GM12878 (cell line): ENCODE data around the gene ADAM19. TPM values are rescaled to one million over a fixed set of nuclear protein-coding genes. Genes with fewer than 3 reads are reported as not detected.

ENCODE experiments used
- ATAC-seq: fragments of 200-7000 bp; cut with Tn5 transposase; 3 replicates; pipeline ENCODE4 v1.9.1; 2020; ENCODE audit warnings: mild to moderate bottlenecking, moderate library complexity
- BruUV-seq: library from RNA; stranded (reverse); fragments of 400-500 nt; replicated peaks from 2 replicates; lab custom pipeline; 2021; lab: Mats Ljungman, UMichigan
- CTCF ChIA-PET: fragments of 300-600 bp; sonication (Branson Sonifier 250); formaldehyde crosslinking; extraction: SDS; loops from one replicate; lab custom pipeline; 2021; ENCODE audit warnings: inconsistent platforms; lab: Yijun Ruan, JAX
- POLR2A ChIA-PET: fragments of 350-600 bp; formaldehyde crosslinking; extraction: SDS; loops from one replicate; lab custom pipeline; 2021; ENCODE audit warnings: inconsistent platforms; lab: Charles Lee
- RAD21 ChIA-PET: fragments of 300-600 bp; sonication (Branson Sonifier 250); formaldehyde crosslinking; loops from one replicate; lab custom pipeline; 2023; ENCODE audit warnings: antibody characterized with exemption; ENCODE audit not compliant: unreplicated experiment; lab: Charles Lee
- SMC1A ChIA-PET: fragments of 300-600 bp; sonication (Branson Sonifier 250); formaldehyde crosslinking; loops from one replicate; lab custom pipeline; 2023; ENCODE audit not compliant: unreplicated experiment, uncharacterized antibody; lab: Charles Lee
- DNase-seq: peaks from one replicate; pipeline ENCODE4 v3.0.0-alpha.2; 2011; ENCODE audit warnings: low read depth, low spot score
- FAIRE-seq: peaks from 3 replicates; lab custom pipeline; 2011; peaks lifted over from hg19 to GRCh38; lab: Jason Lieb, UNC
- H2AFZ ChIP-seq: 2 replicates; pipeline ENCODE4 v1.6.0; 2011; ENCODE audit warnings: low read depth, low read length, control low read depth; ENCODE audit not compliant: control insufficient read depth
- H3K27ac ChIP-seq: 2 replicates; pipeline ENCODE4 v1.5.1; 2011; ENCODE audit warnings: control low read depth; ENCODE audit not compliant: control insufficient read depth, insufficient read depth
- H3K27me3 ChIP-seq, 2 experiments: replicated peaks in 1 of 2; 2 replicates each; pipeline versions ENCODE4 v1.6.0 to v1.6.1; 2011; ENCODE audit warnings: low read length in 1 of 2; ENCODE audit not compliant: control insufficient read depth in 2 of 2, insufficient read depth in 2 of 2
- H3K36me3 ChIP-seq, 2 experiments: 2 replicates each; pipeline ENCODE4 v1.5.1; 2011; ENCODE audit warnings: low read length in 1 of 2; ENCODE audit not compliant: control insufficient read depth in 2 of 2, insufficient read depth in 2 of 2
- H3K4me1 ChIP-seq: 2 replicates; pipeline ENCODE4 v1.6.1; 2011; ENCODE audit warnings: mild to moderate bottlenecking, low read length, moderate library complexity, mixed read lengths; ENCODE audit not compliant: control insufficient read depth, insufficient read depth
- H3K4me2 ChIP-seq: 2 replicates; pipeline ENCODE4 v1.6.0; 2011; ENCODE audit warnings: control low read depth; ENCODE audit not compliant: control insufficient read depth, insufficient read depth
- H3K4me3 ChIP-seq: fragments of 200-600 bp; sonication (generic); 2 replicates; pipeline ENCODE4 v1.5.1; 2016
- H3K79me2 ChIP-seq: 2 replicates; pipeline ENCODE4 v1.6.0; 2011; ENCODE audit warnings: low read length; ENCODE audit not compliant: control insufficient read depth, insufficient read depth
- H3K9ac ChIP-seq: 2 replicates; pipeline ENCODE4 v1.8.0; 2011; ENCODE audit warnings: low read length, control low read depth, mixed read lengths; ENCODE audit not compliant: control insufficient read depth, insufficient read depth
- H3K9me3 ChIP-seq: replicated peaks from 3 replicates; pipeline ENCODE4 v1.5.1; 2011; ENCODE audit warnings: mild to moderate bottlenecking, low read length; ENCODE audit not compliant: control insufficient read depth, insufficient read depth
- H4K20me1 ChIP-seq: 2 replicates; pipeline ENCODE4 v1.6.0; 2011; ENCODE audit not compliant: control insufficient read depth, insufficient read depth
- EED ChIP-seq: sonication (generic); IDR thresholded peaks from 2 replicates; pipeline ENCODE4 v1.6.1; 2016; ENCODE audit warnings: antibody characterized with exemption, low read depth
- ETV6 ChIP-seq, 2 experiments: fragments of 450-650 bp in 1 of 2; IDR thresholded peaks in 1 of 2; conservative IDR thresholded peaks in 1 of 2; 2 replicates each; pipeline ENCODE4 v1.6.1; 2014; ENCODE audit warnings: antibody characterized with exemption in 1 of 2, borderline replicate concordance in 1 of 2, low read depth in 1 of 2, mild to moderate bottlenecking in 1 of 2, moderate library complexity in 1 of 2
- IKZF1 ChIP-seq: fragments of 450-650 bp; conservative IDR thresholded peaks from 2 replicates; pipeline ENCODE4 v1.6.1; 2017; ENCODE audit warnings: antibody characterized with exemption, mild to moderate bottlenecking
- IRF4 ChIP-seq: IDR thresholded peaks from 2 replicates; pipeline ENCODE4 v1.6.1; 2011; ENCODE audit warnings: low read depth, low read length
- NR2C1 ChIP-seq: fragments of 450-650 bp; IDR thresholded peaks from 2 replicates; pipeline ENCODE4 v1.6.1; 2017; ENCODE audit warnings: antibody characterized with exemption, mild to moderate bottlenecking, moderate library complexity
- NR2C2 ChIP-seq: IDR thresholded peaks from 2 replicates; pipeline ENCODE4 v1.6.1; 2011; ENCODE audit warnings: borderline replicate concordance, low read depth; ENCODE audit not compliant: control insufficient read depth, insufficient read length
- NRF1 ChIP-seq: conservative IDR thresholded peaks from 2 replicates; pipeline ENCODE4 v1.6.1; 2011; ENCODE audit warnings: mild to moderate bottlenecking, low read depth, low read length, improper control_type of control experiment
- PAX8 ChIP-seq: fragments of 450-650 bp; IDR thresholded peaks from 2 replicates; pipeline ENCODE4 v1.6.1; 2017; ENCODE audit warnings: mild to moderate bottlenecking, moderate library complexity
- POLR2AphosphoS2 ChIP-seq: IDR thresholded peaks from 2 replicates; pipeline ENCODE4 v1.6.1; 2011; ENCODE audit warnings: low read depth, mild to moderate bottlenecking, low read length, improper control_type of control experiment, moderate library complexity
- RBBP5 ChIP-seq: fragments of 200-600 bp; sonication (generic); conservative IDR thresholded peaks from 2 replicates; pipeline ENCODE4 v1.6.1; 2016
- TCF3 ChIP-seq: IDR thresholded peaks from 2 replicates; pipeline ENCODE4 v1.6.1; 2012; ENCODE audit warnings: low read depth, mild to moderate bottlenecking, low read length, borderline replicate concordance; ENCODE audit not compliant: insufficient read depth
- TCF7 ChIP-seq: IDR thresholded peaks from 2 replicates; pipeline ENCODE4 v1.6.1; 2014; ENCODE audit warnings: antibody characterized with exemption, borderline replicate concordance
- WGBS: methylation state at CpG from one replicate; pipeline ENCODE4 v1.1.6; 2016; ENCODE audit warnings: low lambda C conversion rate; ENCODE audit not compliant: insufficient replicate concordance, insufficient coverage; ENCODE audit errors: missing lambda C conversion rate; 5-methylcytosine and 5-hydroxymethylcytosine counted together
- in situ Hi-C: fragments of 300-500 bp; cut with MboI; formaldehyde crosslinking; loops from 9 replicates; pipeline ENCODE4 v1.14.3; 2018; ENCODE audit warnings: mixed read lengths
- intact Hi-C: fragments of 100-400 bp; cut with micrococcal nuclease; formaldehyde crosslinking; loops from one replicate; pipeline ENCODE4 v1.14.2; 2022; ENCODE audit not compliant: unreplicated experiment
- polyA plus RNA-seq, 11 experiments: library from polyadenylated mRNA; depleted of rRNA in 4 of 11; unstranded in 6 of 11; stranded (reverse) in 5 of 11; fragments of >200 nt; fragmentation: Nextera tagmentation in 4 of 11; fragmentation: Illumina TruSeq in 1 of 11; extraction: Ambion mirVana in 4 of 11; extraction: Trizol in 1 of 11; gene quantifications; 1 replicate in 1 of 11; 2 replicates in 10 of 11; pipeline versions ENCODE4 v1.2.1 to v1.2.3, GENCODE V29; 2011 to 2016; ENCODE audit warnings: inconsistent platforms in 2 of 11, missing spikeins in 2 of 11, low read depth in 1 of 11
- total RNA-seq, 4 experiments: library from RNA; depleted of rRNA in 3 of 4; stranded (reverse); fragments of >200 nt in 3 of 4; fragmentation: Illumina TruSeq in 1 of 4; extraction: Trizol in 1 of 4; gene quantifications; 2 replicates each; pipeline versions ENCODE4 v1.2.1 to v1.2.3, GENCODE V29; 2013 to 2021
- TF ChIP-seq, protein P1 (sequence below): fragments of 450-650 bp; conservative IDR thresholded peaks from 2 replicates; pipeline ENCODE4 v1.6.1; 2017; ENCODE audit warnings: mild to moderate bottlenecking, moderate library complexity

ADAM19 gene
- total and polyA plus RNA-seq, 10 of the 15 experiments (the other 5 are each of a cell fraction or from before 2014, with no cell fraction given) = 16.0 to 92.8 (median 44.7) TPM

DNA sequence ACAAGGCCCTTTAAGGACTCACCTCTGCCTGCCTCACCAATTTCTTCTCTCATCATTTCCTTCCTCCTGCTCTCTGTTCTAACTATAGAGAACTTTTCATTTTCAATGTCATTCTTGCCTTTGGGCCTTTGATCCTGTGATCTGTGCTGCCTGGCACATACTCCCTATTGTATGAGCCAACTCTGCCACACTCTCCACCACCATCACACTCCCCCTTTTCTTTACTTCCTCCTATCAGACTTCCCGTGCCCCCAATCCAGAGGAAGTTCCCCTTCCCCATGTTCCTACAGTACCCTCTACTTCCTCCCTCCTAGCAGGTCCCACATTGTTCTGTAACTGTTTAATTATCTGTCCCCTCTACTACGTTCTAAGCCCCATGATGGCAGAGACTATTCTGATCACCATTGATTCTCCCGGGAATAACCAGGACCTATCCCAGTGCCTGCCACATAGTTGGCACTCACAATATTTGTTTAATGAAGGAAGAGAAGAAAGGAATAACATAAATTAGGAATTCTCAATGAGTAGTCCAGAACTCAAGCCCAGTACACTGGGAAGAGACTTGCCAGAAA is 27.5 kb downstream of the ADAM19 start:
- H3K4me3 ChIP-seq = no peak overlapping the region
- H4K20me1 ChIP-seq = 0 out of 2 replicates have a peak, but pooled peaks cover 2% of the 10 kb centered on the region
- no peak overlapping the region for H3K9ac ChIP-seq
- no peaks in the 10 kb centered on the region; the same call in 2 of the 3 replicates for H3K9me3 ChIP-seq
- no peak for FAIRE-seq
- SMC1A ChIA-PET = interaction anchor here (1.0 kb wide), 2 partner anchors 23 to 123 kb away, joined by 3 to 4 read pairs; partner anchors contain the start of gene C5orf52
- RAD21 ChIA-PET = no interaction called here
- intact Hi-C loops (no loop called here), in situ Hi-C loops (no loop called here)
- no TSS peak for BruUV-seq
- WGBS = 83% methylated on average over 3 of the region's 3 CpGs
- CTCF ChIA-PET = no interaction called here
- H3K27ac ChIP-seq = peak overlapping the region; percentile 35
- TF ChIP-seq NR2C1 (no peak), PAX8 (no peak), NR2C2 (no peak), TCF3 (no peak), TCF7 (0 out of 2 replicates have a peak, but pooled peaks have one; percentile 22), IRF4 (no peak), RBBP5 (no peak), EED (peak; percentile 22; the same call in 1 of the 2 replicates), NRF1 (no peak), ETV6 (conservative IDR thresholded peaks at IDR 0.05 in 1 of 2, IDR thresholded peaks at IDR 0.05 in 1 of 2; ENCODE audit: borderline replicate concordance in 1 of 2, low read depth in 1 of 2) (peak in 1 of 2 experiments; percentile 43; a peak in 2 of 4 replicates), IKZF1 (no peak), POLR2AphosphoS2 (no peak)
- TF ChIP-seq, protein P1, sequence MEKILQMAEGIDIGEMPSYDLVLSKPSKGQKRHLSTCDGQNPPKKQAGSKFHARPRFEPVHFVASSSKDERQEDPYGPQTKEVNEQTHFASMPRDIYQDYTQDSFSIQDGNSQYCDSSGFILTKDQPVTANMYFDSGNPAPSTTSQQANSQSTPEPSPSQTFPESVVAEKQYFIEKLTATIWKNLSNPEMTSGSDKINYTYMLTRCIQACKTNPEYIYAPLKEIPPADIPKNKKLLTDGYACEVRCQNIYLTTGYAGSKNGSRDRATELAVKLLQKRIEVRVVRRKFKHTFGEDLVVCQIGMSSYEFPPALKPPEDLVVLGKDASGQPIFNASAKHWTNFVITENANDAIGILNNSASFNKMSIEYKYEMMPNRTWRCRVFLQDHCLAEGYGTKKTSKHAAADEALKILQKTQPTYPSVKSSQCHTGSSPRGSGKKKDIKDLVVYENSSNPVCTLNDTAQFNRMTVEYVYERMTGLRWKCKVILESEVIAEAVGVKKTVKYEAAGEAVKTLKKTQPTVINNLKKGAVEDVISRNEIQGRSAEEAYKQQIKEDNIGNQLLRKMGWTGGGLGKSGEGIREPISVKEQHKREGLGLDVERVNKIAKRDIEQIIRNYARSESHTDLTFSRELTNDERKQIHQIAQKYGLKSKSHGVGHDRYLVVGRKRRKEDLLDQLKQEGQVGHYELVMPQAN = no peak
- H3K27me3 ChIP-seq = no peaks in the 10 kb centered on the region
- ATAC-seq = peak; percentile 7; the same call in 2 of the 3 replicates
- peaks cover 48% of the 10 kb centered on the region for H3K4me1 ChIP-seq
- H2AFZ ChIP-seq = no peak overlapping the region
- peaks cover 32% of the 10 kb centered on the region for H3K79me2 ChIP-seq
- POLR2A ChIA-PET = no interaction called here
- H3K36me3 ChIP-seq = peaks cover 4 to 6% of the 10 kb centered on the region in 2 experiments; a peak in 2 of 4 replicates
- H3K4me2 ChIP-seq = peak overlapping the region; percentile 64
- DNase-seq = no peak
